Transverse colon (tissue), 4 donors: ENCODE measurements around the gene TBCD.

Experiments
- CTCF ChIP-seq, 5 experiments: fragments of 200-600 bp in 3 of 5; fragments of 450-650 bp in 2 of 5; sonication (generic) in 3 of 5; IDR thresholded peaks; 1 replicate in 2 of 5; 2 replicates in 3 of 5; pipeline ENCODE4 v1.5.1; 2016 to 2017; ENCODE audit warnings: antibody characterized with exemption in 5 of 5, inconsistent platforms in 3 of 5, mild to moderate bottlenecking in 2 of 5, moderate library complexity in 1 of 5
- EP300 ChIP-seq: sonication (generic); formaldehyde crosslinking; IDR thresholded peaks from one replicate; pipeline ENCODE4 v1.6.1; 2017; ENCODE audit warnings: antibody characterized with exemption, low read depth
- POLR2A ChIP-seq: fragments of 450-650 bp; IDR thresholded peaks from one replicate; pipeline ENCODE4 v1.6.1; 2016; ENCODE audit warnings: antibody characterized with exemption, mild to moderate bottlenecking, moderate library complexity
- POLR2AphosphoS5 ChIP-seq, 3 donors: sonication (generic); formaldehyde crosslinking; IDR thresholded peaks; one replicate each; pipeline ENCODE4 v1.6.1; 2016; ENCODE audit warnings: antibody characterized with exemption in 3 of 3

DNA sequence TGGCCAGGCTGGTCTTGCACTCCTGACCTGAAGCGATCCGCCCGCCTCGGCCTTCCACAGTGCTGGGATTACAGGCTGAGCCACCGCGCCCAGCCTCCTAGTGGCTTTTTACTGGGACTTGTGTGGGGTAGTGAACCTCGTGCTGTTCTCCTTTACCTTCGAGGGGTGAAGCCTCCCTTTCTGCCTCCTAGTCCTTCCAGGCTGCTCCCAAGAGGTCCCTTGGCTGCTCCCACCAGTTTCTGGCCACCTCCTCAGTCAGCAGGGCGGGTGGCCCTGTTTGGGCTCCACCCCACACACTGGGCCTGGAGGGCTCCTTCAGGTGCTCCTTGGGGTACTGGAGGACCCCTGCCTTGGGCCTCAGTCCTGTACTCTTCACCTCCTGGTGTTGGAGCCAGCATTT, 158.9 kb downstream of the TBCD start:
- TF ChIP-seq CTCF (IDR thresholded peaks at IDR 0.05): no peak
- no peak for TF ChIP-seq POLR2A
- TF ChIP-seq POLR2AphosphoS5 (IDR thresholded peaks at IDR 0.05): no peak
- no peak for TF ChIP-seq EP300
